Endothelial cell (in vitro differentiated cells): ENCODE measurements around the gene GOLGA2. TPM values are rescaled to one million over a fixed set of nuclear protein-coding genes. Genes with fewer than 3 reads are reported as not detected.

Experiments used
- DNase-seq: peaks from one replicate; pipeline ENCODE4 v3.0.0; 2021; ENCODE audit warnings: low spot score
- H3K27ac Mint-ChIP-seq: one replicate; pipeline ENCODE4 v1.8.0; 2021; ENCODE audit warnings: mixed read lengths, inconsistent platforms; ENCODE audit not compliant: unreplicated experiment
- H3K27me3 Mint-ChIP-seq: one replicate; pipeline ENCODE4 v1.8.0; 2021; ENCODE audit warnings: mild to moderate bottlenecking, moderate library complexity, mixed read lengths, inconsistent platforms; ENCODE audit not compliant: unreplicated experiment
- H3K36me3 Mint-ChIP-seq: one replicate; pipeline ENCODE4 v1.8.0; 2021; ENCODE audit warnings: mild to moderate bottlenecking, low read depth, mixed read lengths, inconsistent platforms; ENCODE audit not compliant: unreplicated experiment
- H3K4me1 Mint-ChIP-seq: one replicate; pipeline ENCODE4 v1.8.0; 2021; ENCODE audit warnings: mild to moderate bottlenecking, mixed read lengths, inconsistent platforms; ENCODE audit not compliant: unreplicated experiment
- H3K4me3 Mint-ChIP-seq: one replicate; pipeline ENCODE4 v1.8.0; 2021; ENCODE audit warnings: mild to moderate bottlenecking, mixed read lengths, inconsistent platforms; ENCODE audit not compliant: unreplicated experiment
- H3K9me3 Mint-ChIP-seq: one replicate; pipeline ENCODE4 v1.8.0; 2021; ENCODE audit warnings: mixed read lengths, inconsistent platforms; ENCODE audit not compliant: unreplicated experiment
- CTCF ChIP-seq: fragments of 200-600 bp; sonication (generic); IDR thresholded peaks from one replicate; pipeline ENCODE4 v1.5.0; 2021; ENCODE audit warnings: antibody characterized with exemption; ENCODE audit not compliant: unreplicated experiment
- long read RNA-seq: library from polyadenylated mRNA; unstranded; transcript quantifications from one replicate; pipeline ENCODE4 v2.0.0, GENCODE V29; 2020; ENCODE audit not compliant: unreplicated experiment
- total RNA-seq: library from RNA; stranded (reverse); fragmentation: NEBNext Ultra II Directional; extraction: Animal tissue kit (Norgen Biotek cat#: 25700); gene quantifications from one replicate; pipeline ENCODE4 v1.2.1, GENCODE V29; 2021; ENCODE audit not compliant: unreplicated experiment

GOLGA2 gene
- 69.4 TPM for total RNA-seq
- long read RNA-seq, partial matches to known transcripts = 0 of 2 reads
- long read RNA-seq, other reads (novel, unspliced or antisense) = 2 of 2 reads

- Mint-ChIP-seq H3K27ac (peak within 1 kb of the TSS; percentile 89), H3K4me1 (peaks cover 37% of the 10 kb centered on the region), H3K36me3 (peaks cover 20% of the 10 kb centered on the region)
Measured at GRCh38 chr9:128275198-128276007, at the start of gene GOLGA2. Gene GOLGA2 (minus strand): TSS chr9:128276007. CDS start chr9:128275976, 31 bp downstream.

GRCh38 chr9:128324401-128324800 is 48.6 kb upstream of the GOLGA2 start:
- H3K9me3 Mint-ChIP-seq = no peaks in the 10 kb centered on the region

More at GRCh38 chr9:128275198-128276007, at the start of gene GOLGA2:
- Mint-ChIP-seq H3K4me3 (peak within 1 kb of the TSS; percentile 98), H3K27me3 (peaks cover 14% of the 10 kb centered on the region), H3K9me3 (no peaks in the 10 kb centered on the region)
- DNase-seq = peak; percentile 20
- TF ChIP-seq CTCF = no peak

GRCh38 chr9:128323791-128324190 is 48.0 kb upstream of the GOLGA2 start:
- Mint-ChIP-seq H3K4me3 (peak overlapping the region; percentile 96), H3K36me3 (peaks cover 21% of the 10 kb centered on the region), H3K4me1 (peaks cover 6% of the 10 kb centered on the region), H3K27ac (no peak overlapping the region), H3K27me3 (peaks cover 3% of the 10 kb centered on the region), H3K9me3 (no peaks in the 10 kb centered on the region)
- TF ChIP-seq CTCF = no peak
- no peak for DNase-seq

More at GRCh38 chr9:128324401-128324800, 48.6 kb upstream of the GOLGA2 start:
- Mint-ChIP-seq H3K4me3 (no peak overlapping the region), H3K36me3 (peaks cover 21% of the 10 kb centered on the region), H3K27me3 (peaks cover 3% of the 10 kb centered on the region), H3K4me1 (peaks cover 6% of the 10 kb centered on the region), H3K27ac (no peak overlapping the region)
- no peak for DNase-seq
- no peak for TF ChIP-seq CTCF

- no peak for TF ChIP-seq CTCF
- H3K4me3 Mint-ChIP-seq = peak overlapping the region; percentile 96
- peak overlapping the region; percentile 73 for H3K27ac Mint-ChIP-seq
- H3K36me3 Mint-ChIP-seq = peaks cover 18% of the 10 kb centered on the region
- peaks cover 6% of the 10 kb centered on the region for H3K4me1 Mint-ChIP-seq
- no peaks in the 10 kb centered on the region for H3K9me3 Mint-ChIP-seq
- H3K27me3 Mint-ChIP-seq = peaks cover 3% of the 10 kb centered on the region
- no peak for DNase-seq
Measured at GRCh38 chr9:128323212-128323730, 47.5 kb upstream of the GOLGA2 start.
